A673 (cell line): Measurements from ENCODE around the gene CDK11B.

Experiments
- EZH2 ChIP-seq: fragments of 200-600 bp; sonication (generic); IDR thresholded peaks from 2 replicates; pipeline ENCODE4 v1.6.1; 2017; ENCODE audit warnings: borderline replicate concordance, low read depth, mild to moderate bottlenecking, mixed read lengths, antibody characterized with exemption, low read length; ENCODE audit not compliant: poor library complexity, severe bottlenecking
- TF ChIP-seq, protein P1 (sequence below): fragments of 300-800, 200-600 bp; sonication (generic); conservative IDR thresholded peaks from 2 replicates; pipeline ENCODE4 v1.5.1; 2017; ENCODE audit warnings: low read depth, mild to moderate bottlenecking, antibody characterized with exemption, low read length, moderate library complexity, mixed read lengths

DNA sequence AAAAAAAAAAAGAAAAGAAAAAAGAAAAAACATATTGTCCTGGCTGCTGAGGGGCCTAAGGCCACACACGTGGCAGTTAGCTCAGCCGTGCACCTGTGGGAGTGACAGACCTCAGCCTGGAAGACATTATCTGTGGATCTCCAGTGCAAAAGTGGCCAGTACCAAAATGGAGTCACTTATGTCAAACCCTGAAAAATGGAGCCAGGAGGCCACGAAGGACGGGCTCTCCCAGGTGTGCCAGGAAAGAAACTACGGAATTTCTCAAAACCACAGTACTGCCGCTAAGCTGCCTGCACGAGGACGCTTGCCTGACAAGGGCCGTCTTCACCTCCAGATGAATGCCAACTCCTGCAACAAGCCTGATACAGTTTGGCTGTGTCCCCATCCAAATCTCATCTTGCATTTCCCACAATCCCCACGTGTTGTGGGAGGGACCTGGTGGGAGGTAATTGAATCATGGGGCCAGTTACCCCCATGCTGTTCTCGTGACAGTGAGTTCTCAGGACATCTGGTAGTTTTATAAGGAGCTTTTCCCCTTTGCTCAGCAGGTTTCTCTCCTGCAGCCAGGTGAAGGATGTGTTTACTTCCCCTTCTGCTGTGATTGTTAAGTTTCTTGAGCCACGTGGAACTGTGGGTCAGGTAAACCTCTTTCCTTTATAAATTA is 48.9 kb downstream of the CDK11B start:
- TF ChIP-seq, protein P1, sequence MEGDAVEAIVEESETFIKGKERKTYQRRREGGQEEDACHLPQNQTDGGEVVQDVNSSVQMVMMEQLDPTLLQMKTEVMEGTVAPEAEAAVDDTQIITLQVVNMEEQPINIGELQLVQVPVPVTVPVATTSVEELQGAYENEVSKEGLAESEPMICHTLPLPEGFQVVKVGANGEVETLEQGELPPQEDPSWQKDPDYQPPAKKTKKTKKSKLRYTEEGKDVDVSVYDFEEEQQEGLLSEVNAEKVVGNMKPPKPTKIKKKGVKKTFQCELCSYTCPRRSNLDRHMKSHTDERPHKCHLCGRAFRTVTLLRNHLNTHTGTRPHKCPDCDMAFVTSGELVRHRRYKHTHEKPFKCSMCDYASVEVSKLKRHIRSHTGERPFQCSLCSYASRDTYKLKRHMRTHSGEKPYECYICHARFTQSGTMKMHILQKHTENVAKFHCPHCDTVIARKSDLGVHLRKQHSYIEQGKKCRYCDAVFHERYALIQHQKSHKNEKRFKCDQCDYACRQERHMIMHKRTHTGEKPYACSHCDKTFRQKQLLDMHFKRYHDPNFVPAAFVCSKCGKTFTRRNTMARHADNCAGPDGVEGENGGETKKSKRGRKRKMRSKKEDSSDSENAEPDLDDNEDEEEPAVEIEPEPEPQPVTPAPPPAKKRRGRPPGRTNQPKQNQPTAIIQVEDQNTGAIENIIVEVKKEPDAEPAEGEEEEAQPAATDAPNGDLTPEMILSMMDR: no peak
- no peak for TF ChIP-seq EZH2
